K562 (cell line): ENCODE measurements around the gene LAIR1.

Experiments
- CBFA2T2 ChIP-seq: fragments of 450-650 bp; conservative IDR thresholded peaks from 2 replicates; pipeline ENCODE4 v1.6.1; 2017; ENCODE audit warnings: mild to moderate bottlenecking
- CTCF ChIP-seq, 3 experiments: IDR thresholded peaks in 2 of 3; conservative IDR thresholded peaks in 1 of 3; 2 replicates each; pipeline ENCODE4 v1.5.1; 2011 to 2012; ENCODE audit warnings: low read length in 3 of 3, mild to moderate bottlenecking in 3 of 3, control low read depth in 2 of 3, improper control_type of control experiment in 1 of 3, inconsistent platforms in 1 of 3, low read depth in 1 of 3, mixed read lengths in 1 of 3, moderate library complexity in 1 of 3; ENCODE audit not compliant: insufficient read depth in 2 of 3
- ERF ChIP-seq: fragments of 450-650 bp; formaldehyde crosslinking; IDR thresholded peaks from 2 replicates; pipeline ENCODE4 v1.4.0; 2020; ENCODE audit warnings: mild to moderate bottlenecking, mixed read lengths
- HDAC2 ChIP-seq: fragments of 450-650 bp; IDR thresholded peaks from 2 replicates; pipeline ENCODE4 v1.6.1; 2016; ENCODE audit warnings: mild to moderate bottlenecking
- KLF10 ChIP-seq: fragments of 250-450 bp; sonication (Bioruptor Pico); IDR thresholded peaks from 2 replicates; pipeline ENCODE4 v1.6.1; 2021; ENCODE audit warnings: matching md5 sums
- POLR2AphosphoS5 ChIP-seq: IDR thresholded peaks from 2 replicates; pipeline ENCODE4 v1.6.1; 2011; ENCODE audit warnings: mild to moderate bottlenecking, low read depth, low read length, moderate library complexity; ENCODE audit not compliant: control insufficient read depth, insufficient read depth
- SNAPC5 ChIP-seq: fragments of 250-450 bp; sonication (Bioruptor Pico); IDR thresholded peaks from 2 replicates; pipeline ENCODE4 v1.8.0; 2021; ENCODE audit warnings: moderate library complexity, mild to moderate bottlenecking, inconsistent platforms
- ZBTB33 ChIP-seq: sonication (generic); formaldehyde crosslinking; IDR thresholded peaks from 2 replicates; pipeline ENCODE4 v1.8.1; 2023; ENCODE audit warnings: mild to moderate bottlenecking, missing genetic modification reagents
- ZFP36 ChIP-seq: fragments of 150-350 bp; IDR thresholded peaks from 2 replicates; pipeline ENCODE4 v1.6.1; 2018; ENCODE audit warnings: low read length, low read depth; ENCODE audit not compliant: partially characterized antibody

- no peak for TF ChIP-seq CTCF (IDR thresholded peaks at IDR 0.05 in 2 of 3, conservative IDR thresholded peaks at IDR 0.05 in 1 of 3; ENCODE audit: insufficient read depth in 2 of 3, low read depth in 1 of 3, low read length in 3 of 3)
- no peak for TF ChIP-seq SNAPC5 (CRISPR knock-in tag)
- TF ChIP-seq KLF10, result no peak
- TF ChIP-seq ZFP36, result no peak
- no peak for TF ChIP-seq POLR2AphosphoS5
- TF ChIP-seq CBFA2T2, result no peak
- no peak for TF ChIP-seq ZBTB33
- TF ChIP-seq HDAC2, result no peak
- no peak for TF ChIP-seq ERF (CRISPR knock-in tag)
Measured at GRCh38 chr19:54325631-54326030, 39.1 kb downstream of the LAIR1 start.
